ENCODE data around the gene GNB5. TPM values are rescaled to one million over a fixed set of nuclear protein-coding genes. Genes with fewer than 3 reads are reported as not detected.
A peak's percentile ranks its signal among the peaks of the same experiment; 100 is the strongest.

Gene GNB5
- total RNA-seq, 1 donor from 2014 or later = 64.2 TPM

DNA sequence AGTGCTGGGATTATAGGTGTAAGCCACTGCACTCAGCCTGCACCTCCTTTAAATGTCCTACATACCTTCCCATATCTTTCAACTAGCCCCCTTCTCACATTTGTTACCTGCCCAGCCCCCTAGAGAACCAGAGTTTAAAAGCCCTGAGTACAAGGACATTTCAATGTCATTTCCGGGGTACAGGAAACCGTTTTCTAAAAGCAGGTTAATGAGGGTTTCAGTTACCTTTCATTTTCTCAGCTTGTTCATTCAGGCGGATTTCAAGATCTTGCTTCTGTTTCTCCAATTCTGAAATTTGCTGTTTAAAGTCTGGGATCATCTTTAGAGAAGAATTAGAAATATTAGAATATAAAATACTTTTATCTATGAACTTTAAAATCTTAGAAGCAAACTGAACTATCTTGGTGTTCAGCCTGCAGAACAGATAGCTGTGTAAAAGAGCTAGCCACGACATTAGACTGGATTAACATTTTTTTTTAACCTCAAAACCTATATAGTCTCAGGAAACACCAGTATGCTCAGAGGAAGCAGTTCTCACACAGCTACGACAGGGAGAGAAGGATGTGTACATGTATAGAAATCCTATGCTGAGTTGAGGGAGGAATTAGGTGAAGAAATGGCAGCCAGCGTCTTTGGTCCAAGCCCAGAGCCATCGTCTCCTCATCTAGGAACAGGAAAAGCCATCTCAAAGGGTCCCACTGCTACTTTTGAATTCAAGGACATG lies 29.9 kb upstream of the GNB5 start:
- H3K4me3 Mint-ChIP-seq = peak overlapping the region; percentile 85
- peaks cover 71% of the 10 kb centered on the region for H3K4me1 Mint-ChIP-seq
- CTCF ChIA-PET = interaction anchor here (0.6 to 1.5 kb wide), 5 partner anchors 13 to 45 kb away, joined by 3 to 5 read pairs (median 3); no protein-coding TSS in a partner anchor
- TF ChIP-seq, protein P1, sequence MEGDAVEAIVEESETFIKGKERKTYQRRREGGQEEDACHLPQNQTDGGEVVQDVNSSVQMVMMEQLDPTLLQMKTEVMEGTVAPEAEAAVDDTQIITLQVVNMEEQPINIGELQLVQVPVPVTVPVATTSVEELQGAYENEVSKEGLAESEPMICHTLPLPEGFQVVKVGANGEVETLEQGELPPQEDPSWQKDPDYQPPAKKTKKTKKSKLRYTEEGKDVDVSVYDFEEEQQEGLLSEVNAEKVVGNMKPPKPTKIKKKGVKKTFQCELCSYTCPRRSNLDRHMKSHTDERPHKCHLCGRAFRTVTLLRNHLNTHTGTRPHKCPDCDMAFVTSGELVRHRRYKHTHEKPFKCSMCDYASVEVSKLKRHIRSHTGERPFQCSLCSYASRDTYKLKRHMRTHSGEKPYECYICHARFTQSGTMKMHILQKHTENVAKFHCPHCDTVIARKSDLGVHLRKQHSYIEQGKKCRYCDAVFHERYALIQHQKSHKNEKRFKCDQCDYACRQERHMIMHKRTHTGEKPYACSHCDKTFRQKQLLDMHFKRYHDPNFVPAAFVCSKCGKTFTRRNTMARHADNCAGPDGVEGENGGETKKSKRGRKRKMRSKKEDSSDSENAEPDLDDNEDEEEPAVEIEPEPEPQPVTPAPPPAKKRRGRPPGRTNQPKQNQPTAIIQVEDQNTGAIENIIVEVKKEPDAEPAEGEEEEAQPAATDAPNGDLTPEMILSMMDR (IDR thresholded peaks at IDR 0.05) = no peak
- peak overlapping the region; percentile 99 for H3K27ac Mint-ChIP-seq
- intact Hi-C loops (cut with micrococcal nuclease) = loop anchor here (1.0 kb wide), 2 partner anchors 8 to 13 kb away; no protein-coding TSS in a partner anchor
- DNase-seq (no peak), ATAC-seq (ENCODE audit: low read depth) (peak; percentile 51)
- no peaks in the 10 kb centered on the region for H3K9me3 Mint-ChIP-seq
- POLR2A ChIA-PET = interaction anchor here (0.9 to 7.4 kb wide), 6 partner anchors 8 to 41 kb away, joined by 3 to 119 read pairs (median 8); no protein-coding TSS in a partner anchor
- peaks cover 4% of the 10 kb centered on the region for H3K36me3 Mint-ChIP-seq (ENCODE audit: low read depth)
- H3K27me3 Mint-ChIP-seq = no peaks in the 10 kb centered on the region

- TF ChIP-seq, protein P1 (IDR thresholded peaks at IDR 0.05) = no peak
- Mint-ChIP-seq H3K27me3 (no peaks in the 10 kb centered on the region), H3K27ac (no peak overlapping the region), H3K4me1 (peaks cover 63% of the 10 kb centered on the region), H3K36me3 (ENCODE audit: low read depth) (peaks cover 4% of the 10 kb centered on the region), H3K4me3 (no peak overlapping the region), H3K9me3 (no peaks in the 10 kb centered on the region)
- CTCF ChIA-PET = interaction anchor here (1.2 to 1.4 kb wide), 2 partner anchors 34 to 36 kb away, joined by 3 to 4 read pairs; no protein-coding TSS in a partner anchor
- ATAC-seq (ENCODE audit: low read depth) = no peak
- POLR2A ChIA-PET = interaction anchor here (0.7 to 7.4 kb wide), 5 partner anchors 14 to 211 kb away, joined by 3 to 119 read pairs (median 10); no protein-coding TSS in a partner anchor
- intact Hi-C loops (cut with micrococcal nuclease) = no loop called here
- no peak for DNase-seq
Measured at GRCh38 chr15:52220251-52220650, 29.1 kb upstream of the GNB5 start.

- Mint-ChIP-seq H3K4me3 (no peak overlapping the region), H3K36me3 (ENCODE audit: low read depth) (peaks cover 7% of the 10 kb centered on the region), H3K9me3 (no peaks in the 10 kb centered on the region), H3K27me3 (no peaks in the 10 kb centered on the region), H3K27ac (peak overlapping the region; percentile 53), H3K4me1 (peaks cover 50% of the 10 kb centered on the region)
- no peak for ATAC-seq (ENCODE audit: low read depth)
- TF ChIP-seq, protein P1 (IDR thresholded peaks at IDR 0.05) = no peak
- POLR2A ChIA-PET = interaction anchor here (0.7 kb wide), 1 partner anchor 39 kb away, joined by 3 read pairs; no protein-coding TSS in a partner anchor
- CTCF ChIA-PET = no interaction called here
- intact Hi-C loops (cut with micrococcal nuclease) = no loop called here
- no peak for DNase-seq
Measured at GRCh38 chr15:52218816-52219215, 27.6 kb upstream of the GNB5 start.

DNA sequence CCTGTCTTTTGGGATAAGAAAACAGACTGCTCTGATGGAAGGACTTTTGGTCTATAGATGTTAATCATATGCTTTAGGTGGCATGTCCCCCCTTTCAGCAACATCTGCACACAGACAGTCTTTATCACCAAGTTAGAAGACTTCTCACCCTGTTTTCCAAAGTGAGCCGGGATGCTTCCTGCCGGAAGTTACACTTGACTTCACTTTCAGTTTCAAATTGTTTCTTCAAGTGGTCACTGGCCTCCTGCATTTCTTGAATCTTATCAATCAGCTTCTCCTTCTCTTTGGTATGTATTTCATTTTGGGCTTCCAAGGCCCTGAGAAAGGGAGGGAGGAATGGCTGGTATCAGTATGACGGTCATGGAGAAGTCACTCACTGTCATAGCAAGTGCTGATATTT lies 27.2 kb upstream of the GNB5 start:
- intact Hi-C loops (cut with micrococcal nuclease) = no loop called here
- CTCF ChIA-PET = no interaction called here
- H3K27ac Mint-ChIP-seq = no peak overlapping the region

More for the DNA sequence above, 27.2 kb upstream of the GNB5 start:
- no peaks in the 10 kb centered on the region for H3K27me3 Mint-ChIP-seq
- H3K4me3 Mint-ChIP-seq = no peak overlapping the region
- no peaks in the 10 kb centered on the region for H3K9me3 Mint-ChIP-seq
- no peak for DNase-seq
- peaks cover 10% of the 10 kb centered on the region for H3K36me3 Mint-ChIP-seq (ENCODE audit: low read depth)
- POLR2A ChIA-PET = interaction anchor here (0.7 kb wide), 1 partner anchor 39 kb away, joined by 3 read pairs; no protein-coding TSS in a partner anchor
- no peak for ATAC-seq (ENCODE audit: low read depth)
- H3K4me1 Mint-ChIP-seq = peaks cover 47% of the 10 kb centered on the region
- TF ChIP-seq, protein P1 (IDR thresholded peaks at IDR 0.05) = no peak
